ENCODE data around the gene CNTN4.

The CNTN4 gene

DNA sequence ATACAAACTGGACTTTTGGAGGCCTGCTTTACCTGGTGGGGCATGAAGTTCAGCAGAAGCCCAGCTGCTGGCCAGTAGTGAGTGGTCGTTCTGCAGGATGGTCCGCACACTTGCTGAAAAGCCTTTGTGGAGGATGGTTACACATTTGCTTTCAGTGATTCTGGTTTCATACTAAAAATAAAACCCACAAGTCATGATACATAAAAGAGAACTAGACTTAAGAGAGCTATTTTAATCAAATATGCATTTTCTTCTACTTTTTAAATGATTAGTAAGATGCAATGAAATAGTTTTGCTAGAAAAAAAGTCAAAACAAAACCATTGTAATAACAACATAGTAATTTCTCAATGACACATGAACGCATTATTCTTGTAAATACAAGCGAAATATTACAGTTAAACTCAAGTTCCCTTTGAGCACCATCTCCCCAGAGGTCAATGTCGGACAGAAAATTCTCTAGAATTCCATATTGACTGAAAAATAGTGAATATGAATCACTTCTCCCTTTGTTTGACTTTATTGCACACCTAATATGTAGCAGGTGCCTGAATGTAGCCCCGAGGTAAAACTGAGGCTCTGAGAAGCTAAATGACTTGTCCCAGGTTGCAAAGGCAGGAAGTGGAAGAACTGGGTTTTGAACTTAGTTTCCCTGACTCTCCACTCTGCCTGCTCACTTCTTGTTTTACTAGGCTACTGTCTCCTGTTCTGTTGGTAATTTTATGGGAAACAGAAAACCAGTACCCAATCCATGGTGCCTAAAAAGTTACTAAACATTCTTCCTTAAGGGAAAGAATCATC is 1003.2 kb downstream of the CNTN4 start:
- no peak for DNase-seq (ENCODE audit: low read depth)

GRCh38 chr3:3102751-3103150 is 1004.1 kb downstream of the CNTN4 start:
- DNase-seq (ENCODE audit: low read depth): no peak

DNA sequence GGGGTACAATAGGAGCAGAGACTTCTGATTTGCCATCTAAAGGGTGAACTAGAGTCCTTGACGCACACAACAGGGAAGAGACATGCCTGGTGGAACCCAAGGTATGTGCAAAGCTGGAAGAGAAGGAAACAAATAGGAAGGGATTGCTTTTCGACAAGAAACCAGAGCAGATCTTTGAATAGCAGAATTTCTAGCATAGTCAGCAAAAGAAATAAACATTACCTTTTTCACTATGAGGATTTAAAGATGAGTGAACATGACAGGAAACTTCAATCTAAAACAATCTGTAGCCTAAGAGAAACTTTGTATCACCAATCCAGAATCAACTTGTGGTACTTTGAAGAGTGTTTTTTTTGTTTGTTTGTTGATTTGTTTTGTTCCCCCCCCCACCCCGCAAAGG is 1006.6 kb downstream of the CNTN4 start:
- DNase-seq (ENCODE audit: low read depth): no peak

DNA sequence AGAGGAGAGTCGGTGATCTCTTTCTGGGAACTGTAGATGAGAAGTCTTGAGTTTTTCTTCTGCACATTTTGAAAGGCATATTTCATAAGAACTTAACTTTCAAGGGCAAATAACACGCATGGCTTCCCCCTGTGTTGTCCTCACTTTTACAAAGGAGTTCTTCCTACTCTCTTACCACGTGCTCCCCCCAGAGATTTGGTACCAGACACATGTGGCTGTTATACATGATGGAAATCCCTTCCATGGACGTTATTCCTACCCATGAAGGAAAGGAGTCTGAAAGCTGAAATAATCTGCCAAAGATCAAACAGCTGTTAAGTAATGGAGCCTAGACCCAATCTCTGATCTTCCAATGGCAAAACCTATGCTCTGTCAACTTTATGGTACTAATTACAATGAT is 1007.1 kb downstream of the CNTN4 start:
- DNase-seq (ENCODE audit: low read depth): no peak

DNA sequence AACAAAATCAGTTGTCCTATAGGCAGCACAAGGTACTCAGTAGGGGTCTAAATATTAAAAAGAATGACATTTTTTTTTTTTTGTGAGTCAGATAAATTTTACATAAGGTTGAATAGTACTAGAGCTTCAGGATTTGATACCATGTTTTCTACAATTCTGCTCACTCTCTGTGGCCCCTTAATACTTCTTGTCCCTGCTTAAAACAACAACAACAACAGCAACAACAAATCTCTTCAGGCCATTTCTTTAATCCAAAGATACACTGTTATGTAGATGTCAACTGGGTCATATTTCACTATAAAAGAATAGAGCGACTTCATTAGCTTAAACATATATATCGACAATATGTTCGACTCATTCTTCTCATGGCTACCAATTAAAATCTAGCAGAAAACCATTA is 1008.5 kb downstream of the CNTN4 start:
- DNase-seq (ENCODE audit: low read depth): no peak

All from stimulated activated CD8-positive, alpha-beta memory T cell treated with anti-CD3 and anti-CD28 coated beads, Interleukin-12 subunit alpha, Interleukin-12 subunit beta, amount 100 ng/mL, for 1 hour (primary cell).